Measurements from ENCODE around the gene RNASEH1.

The RNASEH1 gene

GRCh38 chr2:3558205-3559014, at the start of gene RNASEH1:
Gene RNASEH1 (minus strand): TSS chr2:3558333. CDS start chr2:3558260, 73 bp downstream.
- DNase-seq = peak; percentile 93 to 100 (median 99)
- intact Hi-C loops (cut with DNase I) = loop anchor here (1.0 to 2.0 kb wide), 2 partner anchors 16 to 39 kb away; partner anchors contain the start of genes ADI1 and RPS7

GRCh38 chr2:3606370-3607201, 48.5 kb upstream of the RNASEH1 start:
- intact Hi-C loops (cut with DNase I) = no loop called here
- DNase-seq = peak in 11 of 42 donors; percentile 11 to 86 (median 50)

GRCh38 chr2:3606028-3606369, 47.9 kb upstream of the RNASEH1 start:
- peak in 2 of 42 donors; percentile 34 to 43 for DNase-seq
- intact Hi-C loops (cut with DNase I) = no loop called here

- DNase-seq = peak in 21 of 42 donors; percentile 19 to 91 (median 54)
- intact Hi-C loops (cut with DNase I) = no loop called here
Measured at GRCh38 chr2:3604991-3605961, 47.1 kb upstream of the RNASEH1 start.

GRCh38 chr2:3604207-3604877, 46.2 kb upstream of the RNASEH1 start:
- intact Hi-C loops (cut with DNase I) = no loop called here
- peak in 2 of 42 donors; percentile 35 to 41 for DNase-seq

GRCh38 chr2:3603536-3604206, 45.5 kb upstream of the RNASEH1 start:
- DNase-seq = peak in 2 of 42 donors; percentile 34 to 37
- intact Hi-C loops (cut with DNase I) = no loop called here

- intact Hi-C loops (cut with DNase I) = no loop called here
- DNase-seq = peak in 1 of 42 donors; percentile 23
Measured at GRCh38 chr2:3602553-3603339, 44.6 kb upstream of the RNASEH1 start.

- intact Hi-C loops (cut with DNase I) = no loop called here
Measured at GRCh38 chr2:3601561-3602271, 43.6 kb upstream of the RNASEH1 start.

GRCh38 chr2:3600256-3600855, 42.2 kb upstream of the RNASEH1 start:
- no peak for DNase-seq
- intact Hi-C loops (cut with DNase I) = no loop called here

More at GRCh38 chr2:3601561-3602271, 43.6 kb upstream of the RNASEH1 start:
- peak in 15 of 42 donors; percentile 21 to 76 (median 43) for DNase-seq

- intact Hi-C loops (cut with DNase I) = no loop called here
- no peak for DNase-seq
Measured at GRCh38 chr2:3598912-3599854, 41.0 kb upstream of the RNASEH1 start.

GRCh38 chr2:3598197-3598910, 40.2 kb upstream of the RNASEH1 start:
- intact Hi-C loops (cut with DNase I) = no loop called here
- no peak for DNase-seq

GRCh38 chr2:3597567-3597966, 39.4 kb upstream of the RNASEH1 start:
- DNase-seq = no peak
- intact Hi-C loops (cut with DNase I) = no loop called here

GRCh38 chr2:3596901-3597417, 38.8 kb upstream of the RNASEH1 start:
- DNase-seq = no peak
- intact Hi-C loops (cut with DNase I) = no loop called here

GRCh38 chr2:3595985-3596384, 37.9 kb upstream of the RNASEH1 start:
- DNase-seq = no peak
- intact Hi-C loops (cut with DNase I) = no loop called here
